Brain microvascular endothelial cell (primary cell): ENCODE measurements around the gene DACT2.
A peak's percentile ranks its signal among the peaks of the same experiment; 100 is the strongest.

Experiments
- DNase-seq: peaks from one replicate; pipeline ENCODE4 v3.0.0-alpha.2; 2020
- H3K27ac ChIP-seq: fragments of 250-450 bp; sonication (Bioruptor Pico); 2 replicates; pipeline ENCODE4 v1.5.1; 2020; ENCODE audit warnings: mild to moderate bottlenecking, moderate library complexity
- H3K27me3 ChIP-seq: fragments of 250-450 bp; sonication (Bioruptor Pico); replicated peaks from 2 replicates; pipeline ENCODE4 v1.5.1; 2020; ENCODE audit warnings: mild to moderate bottlenecking
- H3K36me3 ChIP-seq: fragments of 250-450 bp; sonication (Bioruptor Pico); replicated peaks from 2 replicates; pipeline ENCODE4 v1.5.1; 2020; ENCODE audit warnings: mild to moderate bottlenecking
- H3K4me3 ChIP-seq: 2 replicates; pipeline ENCODE4 v1.5.1; 2011; ENCODE audit warnings: low read depth, mild to moderate bottlenecking, control low read depth, low read length, moderate library complexity
- CTCF ChIP-seq: IDR thresholded peaks from 2 replicates; pipeline ENCODE4 v1.5.1; 2011; ENCODE audit warnings: low read depth, mild to moderate bottlenecking, moderate library complexity, low read length, control low read depth, inconsistent platforms; ENCODE audit errors: missing control alignments
- in situ Hi-C: cut with HindIII; loops from 2 replicates; pipeline ENCODE4 v1.10.0; 2017; ENCODE audit warnings: low sequenced_read_pairs, low pct_ligation_motif_present

The DACT2 gene

GRCh38 chr6:168333039-168333438, 13.5 kb upstream of the DACT2 start:
- in situ Hi-C loops = no loop called here
- DNase-seq = no peak
- TF ChIP-seq CTCF = peak; percentile 26
- no peaks in the 10 kb centered on the region for H3K36me3 ChIP-seq
- H3K27ac ChIP-seq = no peak overlapping the region
- no peak overlapping the region for H3K4me3 ChIP-seq
- H3K27me3 ChIP-seq = no peaks in the 10 kb centered on the region

GRCh38 chr6:168332020-168332419, 12.4 kb upstream of the DACT2 start:
- DNase-seq = no peak
- Histone ChIP-seq H3K27me3 (no peaks in the 10 kb centered on the region), H3K27ac (no peak overlapping the region), H3K36me3 (no peaks in the 10 kb centered on the region), H3K4me3 (no peak overlapping the region)
- TF ChIP-seq CTCF = no peak
- in situ Hi-C loops = no loop called here

GRCh38 chr6:168331058-168331457, 11.5 kb upstream of the DACT2 start:
- H3K36me3 ChIP-seq = no peaks in the 10 kb centered on the region
- in situ Hi-C loops = no loop called here

GRCh38 chr6:168330403-168330802, 10.8 kb upstream of the DACT2 start:
- in situ Hi-C loops = no loop called here

More at GRCh38 chr6:168331058-168331457, 11.5 kb upstream of the DACT2 start:
- no peak for DNase-seq
- no peak for TF ChIP-seq CTCF
- Histone ChIP-seq H3K27me3 (no peaks in the 10 kb centered on the region), H3K27ac (no peak overlapping the region), H3K4me3 (no peak overlapping the region)

GRCh38 chr6:168328086-168328485, 8.5 kb upstream of the DACT2 start:
- no peaks in the 10 kb centered on the region for H3K36me3 ChIP-seq
- DNase-seq = no peak
- in situ Hi-C loops = no loop called here
- no peak overlapping the region for H3K4me3 ChIP-seq
- no peak for TF ChIP-seq CTCF
- H3K27ac ChIP-seq = no peak overlapping the region
- no peaks in the 10 kb centered on the region for H3K27me3 ChIP-seq

More at GRCh38 chr6:168330403-168330802, 10.8 kb upstream of the DACT2 start:
- no peak for TF ChIP-seq CTCF
- no peak overlapping the region for H3K4me3 ChIP-seq
- DNase-seq = no peak
- no peaks in the 10 kb centered on the region for H3K27me3 ChIP-seq
- H3K36me3 ChIP-seq = no peaks in the 10 kb centered on the region
- no peak overlapping the region for H3K27ac ChIP-seq

- Histone ChIP-seq H3K4me3 (no peak overlapping the region), H3K36me3 (no peaks in the 10 kb centered on the region), H3K27me3 (no peaks in the 10 kb centered on the region), H3K27ac (no peak overlapping the region)
- no peak for TF ChIP-seq CTCF
- in situ Hi-C loops = no loop called here
- peak; percentile 33 for DNase-seq
Observed at GRCh38 chr6:168326294-168327261, 7.0 kb upstream of the DACT2 start.
